HCT116 (cell line): ENCODE results near the gene TSACC. TPM values are rescaled to one million over a fixed set of nuclear protein-coding genes. Genes with fewer than 3 reads are reported as not detected.

ENCODE experiments used
- ATAC-seq: fragments of 200-7000 bp; cut with Tn5 transposase; 2 replicates; pipeline ENCODE4 v1.9.1; 2020; ENCODE audit warnings: mild to moderate bottlenecking, moderate library complexity
- Bru-seq: library from RNA; stranded (reverse); fragments of 400-500 nt; gene quantifications from one replicate; lab custom pipeline; 2021; lab: Mats Ljungman, UMichigan
- BruChase-seq, 2 experiments: library from RNA; stranded (reverse); fragments of 400-500 nt; gene quantifications; one replicate each; lab custom pipeline; 2021; lab: Mats Ljungman, UMichigan
- BruUV-seq: library from RNA; stranded (reverse); fragments of 400-500 nt; replicated peaks from 2 replicates; lab custom pipeline; 2021; lab: Mats Ljungman, UMichigan
- CTCF ChIA-PET: fragments of 300-600 bp; sonication (Branson Sonifier 250); formaldehyde crosslinking; loops from one replicate; lab custom pipeline; 2021; ENCODE audit warnings: antibody characterized with exemption; lab: Charles Lee
- POLR2A ChIA-PET: fragments of 300-600, 350-600 bp; sonication (Branson Sonifier 250); formaldehyde crosslinking; loops from one replicate; lab custom pipeline; 2021; ENCODE audit warnings: antibody characterized with exemption; lab: Charles Lee
- RAD21 ChIA-PET, 2 experiments: fragments of 300-600 bp; sonication (Branson Sonifier 250); formaldehyde crosslinking; loops; one replicate each; lab custom pipeline; 2023; ENCODE audit warnings: low total read pairs in 2 of 2; ENCODE audit not compliant: uncharacterized antibody in 2 of 2, unreplicated experiment in 2 of 2, low non-redundant PET in 1 of 2; lab: Charles Lee
- DNase-seq: peaks from one replicate; pipeline ENCODE4 v3.0.0-alpha.2; 2010; ENCODE audit warnings: low read depth, low spot score
- H2AFZ ChIP-seq: fragments of 200-600 bp; shearing (Covaris generic), sonication (generic); 2 replicates; pipeline ENCODE4 v1.6.1; 2017; ENCODE audit warnings: low read depth, mixed run types, mixed read lengths, antibody characterized with exemption, low read length; ENCODE audit not compliant: poor library complexity, severe bottlenecking
- H3K27ac ChIP-seq: 2 replicates; pipeline ENCODE4 v1.5.1; 2012; ENCODE audit warnings: low read depth, low read length
- H3K27me3 ChIP-seq: fragments of 200-600 bp; sonication (generic); 2 replicates; pipeline ENCODE4 v1.6.1; 2016; ENCODE audit warnings: mixed run types, low read length, mixed read lengths; ENCODE audit not compliant: insufficient read depth
- H3K36me3 ChIP-seq, 2 experiments: fragments of 200-500 bp in 1 of 2; fragments of 200-600 bp in 1 of 2; sonication (Bioruptor generic) in 1 of 2; sonication (generic) in 1 of 2; 2 replicates each; pipeline versions ENCODE4 v1.5.1 to v1.6.1; 2014 to 2016; ENCODE audit warnings: low read length in 2 of 2, inconsistent platforms in 1 of 2, mixed read lengths in 1 of 2, mixed run types in 1 of 2; ENCODE audit not compliant: insufficient read depth in 2 of 2, control insufficient read depth in 1 of 2
- H3K4me1 ChIP-seq, 2 experiments: fragments of 200-600 bp in 1 of 2; sonication (generic) in 1 of 2; 2 replicates each; pipeline versions ENCODE4 v1.5.1 to v1.6.1; 2012 to 2017; ENCODE audit warnings: low read length in 2 of 2, inconsistent platforms in 1 of 2, mild to moderate bottlenecking in 1 of 2, mixed read lengths in 1 of 2, mixed run types in 1 of 2, moderate library complexity in 1 of 2; ENCODE audit not compliant: insufficient read depth in 2 of 2, control insufficient read depth in 1 of 2
- H3K4me2 ChIP-seq: fragments of 200-600 bp; sonication (generic); 2 replicates; pipeline ENCODE4 v1.6.1; 2017; ENCODE audit warnings: mixed run types, low read length, mixed read lengths
- H3K4me3 ChIP-seq, 2 experiments: fragments of 200-600 bp in 1 of 2; sonication (generic) in 1 of 2; replicated peaks in 1 of 2; 2 replicates each; pipeline ENCODE4 v1.5.1; 2011 to 2016; ENCODE audit warnings: low read length in 2 of 2, control low read depth in 1 of 2, low read depth in 1 of 2, mild to moderate bottlenecking in 1 of 2, mixed read lengths in 1 of 2, mixed run types in 1 of 2
- H3K79me2 ChIP-seq: fragments of 200-600 bp; sonication (generic); 2 replicates; pipeline ENCODE4 v1.6.1; 2017; ENCODE audit warnings: mild to moderate bottlenecking, mixed run types, low read length, moderate library complexity, mixed read lengths; ENCODE audit not compliant: insufficient read depth
- H3K9ac ChIP-seq: fragments of 200-600 bp; sonication (generic); 2 replicates; pipeline ENCODE4 v1.6.1; 2016; ENCODE audit warnings: low read length, mixed read lengths
- H3K9me2 ChIP-seq: fragments of 200-600 bp; sonication (generic), shearing (Covaris generic); 2 replicates; pipeline ENCODE4 v1.6.1; 2017; ENCODE audit warnings: mixed run types, mild to moderate bottlenecking, moderate library complexity; ENCODE audit not compliant: insufficient read depth
- H3K9me3 ChIP-seq, 2 experiments: fragments of 200-500 bp in 1 of 2; fragments of 200-600 bp in 1 of 2; sonication (Bioruptor generic) in 1 of 2; sonication (generic) in 1 of 2; 2 replicates each; pipeline ENCODE4 v1.6.1; 2014 to 2017; ENCODE audit warnings: low read length in 2 of 2, mixed read lengths in 2 of 2, inconsistent platforms in 1 of 2, low read depth in 1 of 2, mild to moderate bottlenecking in 1 of 2, mixed run types in 1 of 2, moderate library complexity in 1 of 2; ENCODE audit not compliant: control insufficient read depth in 1 of 2, insufficient read depth in 1 of 2
- H4K20me1 ChIP-seq: fragments of 200-600 bp; sonication (generic), shearing (Covaris generic); 2 replicates; pipeline ENCODE4 v1.6.1; 2017; ENCODE audit warnings: mixed run types, mild to moderate bottlenecking, moderate library complexity; ENCODE audit not compliant: insufficient read depth
- ATF3 ChIP-seq: IDR thresholded peaks from 2 replicates; pipeline ENCODE4 v1.6.1; 2012
- CBX3 ChIP-seq: IDR thresholded peaks from 2 replicates; pipeline ENCODE4 v1.6.1; 2012; ENCODE audit warnings: low read depth
- CTCF ChIP-seq, 3 experiments: fragments of 200-600 bp in 1 of 3; sonication (generic) in 1 of 3; IDR thresholded peaks in 2 of 3; conservative IDR thresholded peaks in 1 of 3; 2 replicates each; pipeline ENCODE4 v1.5.1; 2012 to 2017; ENCODE audit warnings: low read depth in 2 of 3, low read length in 2 of 3, antibody characterized with exemption in 1 of 3, borderline replicate concordance in 1 of 3, control low read depth in 1 of 3, mild to moderate bottlenecking in 1 of 3, mixed read lengths in 1 of 3, mixed run types in 1 of 3, moderate library complexity in 1 of 3; ENCODE audit not compliant: insufficient read depth in 1 of 3
- EGR1 ChIP-seq: IDR thresholded peaks from 2 replicates; pipeline ENCODE4 v1.6.1; 2012; ENCODE audit warnings: low read depth
- ELF1 ChIP-seq: IDR thresholded peaks from 2 replicates; pipeline ENCODE4 v1.6.1; 2012; ENCODE audit warnings: low read depth, borderline replicate concordance
- EZH2 ChIP-seq: fragments of 200-600 bp; sonication (generic); IDR thresholded peaks from 2 replicates; pipeline ENCODE4 v1.6.1; 2017; ENCODE audit warnings: antibody characterized with exemption, mixed run types
- EZH2phosphoT487 ChIP-seq: fragments of 200-600 bp; IDR thresholded peaks from 2 replicates; pipeline ENCODE4 v1.6.1; 2018; ENCODE audit warnings: antibody characterized with exemption, borderline replicate concordance
- FOSL1 ChIP-seq: IDR thresholded peaks from 2 replicates; pipeline ENCODE4 v1.6.1; 2012; ENCODE audit warnings: low read depth
- JUND ChIP-seq: IDR thresholded peaks from 2 replicates; pipeline ENCODE4 v1.6.1; 2012
- MAX ChIP-seq: IDR thresholded peaks from 2 replicates; pipeline ENCODE4 v1.6.1; 2012
- POLR2A ChIP-seq: IDR thresholded peaks from 2 replicates; pipeline ENCODE4 v1.7.0; 2011; ENCODE audit warnings: borderline replicate concordance; ENCODE audit not compliant: insufficient read depth, insufficient read length; ENCODE audit errors: extremely low read depth
- RAD21 ChIP-seq: IDR thresholded peaks from 2 replicates; pipeline ENCODE4 v1.6.1; 2012; ENCODE audit warnings: low read depth, mild to moderate bottlenecking
- REST ChIP-seq: IDR thresholded peaks from 2 replicates; pipeline ENCODE4 v1.6.1; 2012; ENCODE audit warnings: low read depth
- SIN3A ChIP-seq: IDR thresholded peaks from 2 replicates; pipeline ENCODE4 v1.6.1; 2012; ENCODE audit warnings: low read depth
- SP1 ChIP-seq: IDR thresholded peaks from 2 replicates; pipeline ENCODE4 v1.6.1; 2012; ENCODE audit warnings: low read depth
- SRF ChIP-seq: IDR thresholded peaks from 2 replicates; pipeline ENCODE4 v1.6.1; 2012; ENCODE audit warnings: low read depth
- TCF7L2 ChIP-seq: IDR thresholded peaks from 2 replicates; pipeline ENCODE4 v1.7.0; 2011; ENCODE audit warnings: borderline replicate concordance, inconsistent platforms; ENCODE audit not compliant: insufficient read depth, insufficient read length; ENCODE audit errors: extremely low read depth
- YY1 ChIP-seq: IDR thresholded peaks from 2 replicates; pipeline ENCODE4 v1.6.1; 2011; ENCODE audit warnings: low read length, low read depth, moderate library complexity, mild to moderate bottlenecking; ENCODE audit not compliant: insufficient replicate concordance; ENCODE audit errors: extremely low read depth
- ZFX ChIP-seq: fragments of 450-650 bp; IDR thresholded peaks from 2 replicates; pipeline ENCODE4 v1.6.1; 2017
- ZNF274 ChIP-seq: fragments of 200-500 bp; sonication (Bioruptor generic); IDR thresholded peaks from 2 replicates; pipeline ENCODE4 v1.6.1; 2014; ENCODE audit warnings: mild to moderate bottlenecking, low read depth, low read length, inconsistent platforms
- intact Hi-C: fragments of 100-400 bp; cut with micrococcal nuclease; formaldehyde crosslinking; loops from 2 replicates; pipeline ENCODE4 v1.10.0; 2022
- long read RNA-seq: library from polyadenylated mRNA; unstranded; transcript quantifications from one replicate; pipeline ENCODE4 v2.0.0, GENCODE V29; 2021; ENCODE audit not compliant: unreplicated experiment
- polyA plus RNA-seq: library from polyadenylated mRNA; unstranded; fragments of >200 nt; gene quantifications from 2 replicates; pipeline ENCODE4 v1.2.1, GENCODE V29; 2012; ENCODE audit warnings: missing spikeins
- total RNA-seq: library from RNA; stranded (reverse); gene quantifications from one replicate; pipeline ENCODE4 v1.2.1, GENCODE V29; 2021; ENCODE audit not compliant: unreplicated experiment

TSACC gene
- total RNA-seq (1.0 TPM), Bru-seq, nascent RNA (percentile 41 among the genes with signal in this experiment), BruChase-seq, experiment 1, labeled RNA remaining after a 6-hour chase (percentile 32 among the genes with signal in this experiment), BruChase-seq, experiment 2, labeled RNA remaining after a 2-hour chase (percentile 32 among the genes with signal in this experiment)
- 0.86 and 1.3 TPM in 2 replicates for polyA plus RNA-seq
- long read RNA-seq, partial matches to known transcripts = 0 of 7 reads
- long read RNA-seq, other reads (novel, unspliced or antisense) = 6 of 7 reads

- Histone ChIP-seq H3K4me3 (peak within 1 kb of the TSS; percentile 75 to 98), H3K9ac (peak within 1 kb of the TSS; percentile 91), H2AFZ (no peak within 1 kb of the TSS), H3K27ac (peak within 1 kb of the TSS; percentile 78), H3K4me1 (peaks cover 7 to 22% of the 10 kb centered on the region in 2 experiments), H3K9me3 (no peaks in the 10 kb centered on the region), H4K20me1 (peaks cover 23% of the 10 kb centered on the region; the same call in 1 of the 2 replicates), H3K79me2 (peaks cover 48% of the 10 kb centered on the region), H3K4me2 (peak within 1 kb of the TSS; percentile 86), H3K27me3 (no peaks in the 10 kb centered on the region), H3K36me3 (peaks cover 26 to 32% of the 10 kb centered on the region in 2 experiments), H3K9me2 (no peaks in the 10 kb centered on the region)
- peak; percentile 100 for DNase-seq
- intact Hi-C loops = loop anchor here (2.0 kb wide), 2 partner anchors 18 to 56 kb away; partner anchors contain the start of gene SMG5
- CTCF ChIA-PET = interaction anchor here (0.9 kb wide), 1 partner anchor 19 kb away, joined by 4 read pairs; no protein-coding TSS in a partner anchor
- POLR2A ChIA-PET = interaction anchor here (0.7 to 1.3 kb wide), 2 partner anchors 16 to 22 kb away, joined by 3 read pairs; no protein-coding TSS in a partner anchor
- RAD21 ChIA-PET = no interaction called here
- no TSS peak for BruUV-seq
- peak; percentile 92 for ATAC-seq
- TF ChIP-seq CTCF (IDR thresholded peaks at IDR 0.05 in 2 of 3, conservative IDR thresholded peaks at IDR 0.05 in 1 of 3; ENCODE audit: borderline replicate concordance in 1 of 3, insufficient read depth in 1 of 3, low read depth in 2 of 3, low read length in 2 of 3) (no peak), JUND (no peak), YY1 (peak; percentile 84), ELF1 (no peak; the same call in 1 of the 2 replicates), EGR1 (no peak), EZH2 (no peak), FOSL1 (no peak), EZH2phosphoT487 (no peak), CBX3 (no peak), SP1 (peak; percentile 100), RAD21 (no peak), ATF3 (no peak), ZNF274 (no peak), SIN3A (0 out of 2 replicates have a peak, but pooled peaks have one; percentile 51), SRF (no peak), POLR2A (peak; percentile 93), ZFX (no peak), MAX (peak; percentile 92), TCF7L2 (no peak), REST (no peak)
Measured at GRCh38 chr1:156338180-156338976, at the start of gene TSACC, which contains the start of gene CCT3. TSACC (plus strand) TSS chr1:156338526; CDS start chr1:156339758, 1,232 bp downstream. CCT3 (minus strand) TSS chr1:156338292; CDS start chr1:156338184, 108 bp downstream.
